Activated CD8-positive, alpha-beta memory T cell treated with anti-CD3 and anti-CD28 coated beads for 36 hours (primary cell): ENCODE measurements around the gene SSBP2. TPM values are rescaled to one million over a fixed set of nuclear protein-coding genes. Genes with fewer than 3 reads are reported as not detected.
"Not testable (repeated sequence)": the region's sequence is repeated elsewhere in the genome, so short reads cannot be mapped to it uniquely, and the experiment has no call there.

ENCODE experiments used
- CTCF ChIA-PET: fragments of 350-600 bp; sonication (Branson Sonifier 250); formaldehyde crosslinking; loops from one replicate; lab custom pipeline; 2021; ENCODE audit warnings: antibody characterized with exemption; lab: Charles Lee
- POLR2A ChIA-PET: fragments of 350-600 bp; sonication (Branson Sonifier 250); formaldehyde crosslinking; loops from one replicate; lab custom pipeline; 2021; ENCODE audit warnings: antibody characterized with exemption; lab: Charles Lee
- total RNA-seq, 2 experiments: library from RNA; stranded (reverse); gene quantifications; one replicate each; pipeline ENCODE4 v1.2.3, GENCODE V29; 2021

SSBP2 gene
- total RNA-seq, 2 experiments from 2014 or later = 7.0 to 9.7 TPM

DNA sequence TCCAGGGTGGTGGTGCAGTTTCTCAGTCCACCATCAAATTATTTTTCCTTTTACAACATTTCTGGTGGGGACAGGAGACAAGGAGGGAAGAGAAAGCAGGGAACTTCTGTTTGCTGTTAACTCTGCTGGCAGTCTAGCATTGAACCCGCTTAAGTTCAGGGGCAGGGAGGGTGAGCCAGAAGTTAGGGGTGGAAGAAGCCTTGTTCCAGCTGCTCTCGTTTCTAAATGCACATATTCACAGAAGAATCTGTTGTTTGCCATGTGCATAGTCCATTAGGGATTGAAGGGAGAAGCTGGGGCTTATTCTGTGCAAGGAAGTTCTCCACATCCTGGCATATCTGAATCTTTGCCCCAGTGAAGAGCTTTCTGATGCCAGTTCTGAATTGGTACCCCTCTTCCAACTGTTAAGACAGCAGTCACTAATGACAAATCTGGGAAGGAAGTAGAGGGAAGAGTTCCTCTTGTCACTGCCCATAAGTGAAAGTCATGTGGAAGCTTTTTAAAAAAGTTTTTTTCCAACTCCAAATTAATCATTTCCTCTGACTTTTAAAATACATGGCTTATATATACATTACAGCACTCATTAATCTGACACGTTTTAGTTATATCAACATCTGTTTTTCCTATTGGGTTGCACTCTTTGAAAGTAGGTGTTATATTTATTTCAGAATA is 324.4 kb downstream of the SSBP2 start:
- ChIA-PET POLR2A (no interaction called here), CTCF (interaction anchor here (0.7 to 0.9 kb wide), 2 partner anchors 177 to 739 kb away, joined by 3 read pairs; no protein-coding TSS in a partner anchor)

DNA sequence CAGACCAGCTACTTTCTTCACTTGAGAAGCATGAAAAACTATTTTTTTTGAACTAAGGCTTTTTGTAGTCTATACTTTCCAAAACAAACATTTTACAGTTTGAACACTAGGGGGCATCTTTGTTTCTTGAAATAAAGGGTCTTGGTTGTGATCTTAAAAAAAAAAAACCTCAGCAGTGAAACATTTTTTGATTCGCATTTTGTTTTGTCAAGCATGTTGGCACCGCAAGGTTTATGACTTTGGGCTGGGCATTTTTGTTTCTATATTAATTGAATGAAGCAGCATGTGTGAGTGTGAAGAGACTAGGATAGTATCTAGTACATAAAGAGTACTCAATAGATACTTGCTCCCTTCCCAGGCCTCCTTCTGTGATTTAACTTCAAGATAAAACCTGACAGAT is 325.3 kb downstream of the SSBP2 start:
- ChIA-PET POLR2A (no interaction called here), CTCF (interaction anchor here (0.7 to 0.9 kb wide), 2 partner anchors 20 to 740 kb away, joined by 3 read pairs; no protein-coding TSS in a partner anchor)

GRCh38 chr5:81424728-81425127 is 326.2 kb downstream of the SSBP2 start:
- ChIA-PET POLR2A (no interaction called here), CTCF (interaction anchor here (0.7 kb wide), 1 partner anchor 19 kb away, joined by 3 read pairs; no protein-coding TSS in a partner anchor)

GRCh38 chr5:81422671-81423070 is 328.2 kb downstream of the SSBP2 start:
- ChIA-PET POLR2A (no interaction called here), CTCF (no interaction called here)

GRCh38 chr5:81420039-81420667 is 330.7 kb downstream of the SSBP2 start:
- ChIA-PET CTCF (no interaction called here), POLR2A (no interaction called here)

GRCh38 chr5:81418606-81419005 is 332.3 kb downstream of the SSBP2 start:
- CTCF ChIA-PET = no interaction called here
- POLR2A ChIA-PET = no interaction called here

DNA sequence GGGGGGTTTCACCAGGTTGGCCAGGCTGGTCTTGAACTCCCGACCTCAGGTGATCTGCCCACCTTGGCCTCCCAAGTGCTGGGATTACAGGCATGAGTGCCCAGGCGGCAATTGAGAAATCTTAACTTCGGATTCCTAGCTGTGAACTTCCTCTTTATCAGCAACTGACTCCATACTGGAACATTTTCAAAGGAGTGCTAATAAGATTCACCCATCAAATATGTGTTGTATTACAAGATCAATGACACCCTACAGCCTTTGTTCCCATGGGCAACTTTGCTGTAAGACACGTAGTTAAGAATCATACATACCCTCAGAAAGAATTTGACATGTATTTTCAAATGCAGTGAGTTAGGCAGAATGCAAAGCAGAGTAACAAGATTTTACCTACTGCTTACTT is 333.8 kb downstream of the SSBP2 start:
- ChIA-PET POLR2A (no interaction called here), CTCF (no interaction called here)

GRCh38 chr5:81409896-81410295 is 341.0 kb downstream of the SSBP2 start:
- POLR2A ChIA-PET = no interaction called here

DNA sequence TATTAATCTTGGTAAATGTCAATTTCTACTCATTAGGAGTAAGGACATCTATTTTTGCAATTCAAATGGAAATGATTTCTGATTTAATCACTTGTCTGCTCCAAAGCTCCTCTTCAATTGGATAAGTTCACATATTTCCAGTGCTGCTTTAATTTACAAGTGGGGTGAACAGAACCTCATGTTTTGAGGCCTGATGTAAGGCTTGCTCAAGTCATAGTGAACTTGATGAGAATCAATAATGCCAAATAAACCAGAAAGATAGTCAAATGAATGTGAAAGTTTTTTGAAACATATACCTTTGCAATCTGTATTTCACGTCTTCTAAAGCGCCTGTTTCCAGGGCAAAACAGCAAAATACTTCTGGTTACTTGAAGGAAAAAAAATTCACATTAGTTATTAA is 341.5 kb downstream of the SSBP2 start:
- CTCF ChIA-PET = no interaction called here
- POLR2A ChIA-PET = no interaction called here

More at GRCh38 chr5:81409896-81410295, 341.0 kb downstream of the SSBP2 start:
- CTCF ChIA-PET = no interaction called here

DNA sequence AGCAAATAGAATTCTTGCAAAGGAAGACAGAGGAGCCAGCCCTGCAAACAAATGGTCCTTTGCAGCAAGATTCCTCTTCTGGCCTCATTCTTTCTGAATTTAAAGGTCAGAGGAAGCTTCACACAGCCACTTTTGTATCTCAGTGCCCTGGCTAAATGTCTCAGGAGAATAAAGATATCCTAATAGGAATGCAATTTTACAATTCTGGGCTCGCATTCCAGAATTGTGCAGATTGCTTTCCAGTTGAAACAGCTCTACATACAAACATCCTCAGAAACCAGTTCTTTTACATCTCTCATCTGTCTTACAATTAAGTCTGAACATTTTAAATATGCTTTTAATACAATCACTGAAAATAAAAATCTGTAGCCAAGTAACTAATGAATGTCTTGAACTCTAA is 342.4 kb downstream of the SSBP2 start:
- ChIA-PET POLR2A (no interaction called here), CTCF (interaction anchor here (1.5 kb wide), 1 partner anchor 14 kb away, joined by 4 read pairs; the partner anchor contains the start of gene ACOT12)

- CTCF ChIA-PET = interaction anchor here (1.5 kb wide), 1 partner anchor 13 kb away, joined by 4 read pairs; the partner anchor contains the start of gene ACOT12
- POLR2A ChIA-PET = not testable (repeated sequence)
Measured at GRCh38 chr5:81407811-81408210, 343.1 kb downstream of the SSBP2 start.

- ChIA-PET POLR2A (no interaction called here), CTCF (interaction anchor here (1.2 kb wide), 1 partner anchor 20 kb away, joined by 3 read pairs; no protein-coding TSS in a partner anchor)
Measured at GRCh38 chr5:81405126-81405891, 345.6 kb downstream of the SSBP2 start.

- POLR2A ChIA-PET = no interaction called here
Measured at GRCh38 chr5:81402192-81402930, 348.5 kb downstream of the SSBP2 start.

GRCh38 chr5:81401266-81401665 is 349.6 kb downstream of the SSBP2 start:
- ChIA-PET POLR2A (no interaction called here), CTCF (interaction anchor here (0.6 kb wide), 1 partner anchor 741 kb away, joined by 3 read pairs; no protein-coding TSS in a partner anchor)

More at GRCh38 chr5:81402192-81402930, 348.5 kb downstream of the SSBP2 start:
- CTCF ChIA-PET = no interaction called here

- POLR2A ChIA-PET = no interaction called here
- CTCF ChIA-PET = interaction anchor here (0.6 kb wide), 1 partner anchor 741 kb away, joined by 3 read pairs; no protein-coding TSS in a partner anchor
Measured at GRCh38 chr5:81400375-81400774, 350.5 kb downstream of the SSBP2 start.

DNA sequence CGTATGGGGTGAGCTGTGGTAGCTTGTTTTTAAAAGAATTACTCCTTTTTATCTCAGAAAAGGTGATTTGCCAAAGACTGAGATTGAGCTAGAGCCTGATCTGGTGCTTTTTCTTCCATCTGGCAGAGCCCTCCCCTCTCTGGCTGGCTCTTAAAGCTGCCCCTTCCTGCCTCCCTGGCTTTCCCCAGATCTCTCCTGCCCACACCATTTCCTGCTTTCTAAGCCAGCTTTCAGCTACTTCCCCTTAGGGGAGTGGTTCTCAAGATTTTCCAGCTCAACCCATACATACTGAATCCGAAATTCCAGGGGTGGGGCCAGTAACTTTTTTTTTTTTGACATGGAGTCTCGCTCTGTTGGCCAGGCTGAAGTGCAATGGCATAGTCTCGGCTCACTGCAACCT is 352.2 kb downstream of the SSBP2 start:
- ChIA-PET POLR2A (interaction anchor here (0.6 kb wide), 1 partner anchor 15 kb away, joined by 3 read pairs; no protein-coding TSS in a partner anchor), CTCF (interaction anchor here (0.6 kb wide), 1 partner anchor 12 kb away, joined by 3 read pairs; no protein-coding TSS in a partner anchor)

GRCh38 chr5:81397176-81397575 is 353.7 kb downstream of the SSBP2 start:
- POLR2A ChIA-PET = no interaction called here
- CTCF ChIA-PET = no interaction called here

DNA sequence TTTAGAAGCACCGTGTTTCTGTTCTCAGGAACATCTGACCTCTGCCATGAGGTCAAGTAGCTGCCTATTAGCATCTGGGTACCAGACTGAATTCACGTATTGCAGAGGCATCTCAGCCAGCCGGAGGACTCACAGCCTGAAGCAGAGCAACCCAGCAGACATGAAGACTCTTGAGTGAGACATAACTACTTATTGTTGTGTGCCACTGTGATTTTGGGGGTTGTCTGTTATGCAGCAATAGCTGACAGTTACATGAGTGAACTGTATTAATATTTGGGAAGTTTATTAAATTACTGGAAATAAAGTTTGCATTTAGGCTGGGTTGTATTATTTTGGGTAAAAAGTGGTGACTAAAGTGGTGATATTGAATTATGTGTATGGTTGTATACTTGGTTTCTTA is 355.6 kb downstream of the SSBP2 start:
- ChIA-PET POLR2A (no interaction called here), CTCF (interaction anchor here (1.8 kb wide), 1 partner anchor 13 kb away, joined by 4 read pairs; no protein-coding TSS in a partner anchor)
